Transverse colon (tissue), 4 donors: Measurements from ENCODE around the gene ASPG.

Source experiments
- POLR2A ChIP-seq: fragments of 450-650 bp; IDR thresholded peaks from one replicate; pipeline ENCODE4 v1.6.1; 2016; ENCODE audit warnings: antibody characterized with exemption, mild to moderate bottlenecking, moderate library complexity
- POLR2AphosphoS5 ChIP-seq, 3 donors: sonication (generic); formaldehyde crosslinking; IDR thresholded peaks; one replicate each; pipeline ENCODE4 v1.6.1; 2016; ENCODE audit warnings: antibody characterized with exemption in 3 of 3
- TF ChIP-seq, protein P1 (sequence below), 5 experiments: fragments of 200-600 bp in 3 of 5; fragments of 450-650 bp in 2 of 5; sonication (generic) in 3 of 5; IDR thresholded peaks; 1 replicate in 2 of 5; 2 replicates in 3 of 5; pipeline ENCODE4 v1.5.1; 2016 to 2017; ENCODE audit warnings: antibody characterized with exemption in 5 of 5, inconsistent platforms in 3 of 5, mild to moderate bottlenecking in 2 of 5, moderate library complexity in 1 of 5

GRCh38 chr14:104107611-104108569 is 22.4 kb downstream of the ASPG start:
- TF ChIP-seq, protein P1, sequence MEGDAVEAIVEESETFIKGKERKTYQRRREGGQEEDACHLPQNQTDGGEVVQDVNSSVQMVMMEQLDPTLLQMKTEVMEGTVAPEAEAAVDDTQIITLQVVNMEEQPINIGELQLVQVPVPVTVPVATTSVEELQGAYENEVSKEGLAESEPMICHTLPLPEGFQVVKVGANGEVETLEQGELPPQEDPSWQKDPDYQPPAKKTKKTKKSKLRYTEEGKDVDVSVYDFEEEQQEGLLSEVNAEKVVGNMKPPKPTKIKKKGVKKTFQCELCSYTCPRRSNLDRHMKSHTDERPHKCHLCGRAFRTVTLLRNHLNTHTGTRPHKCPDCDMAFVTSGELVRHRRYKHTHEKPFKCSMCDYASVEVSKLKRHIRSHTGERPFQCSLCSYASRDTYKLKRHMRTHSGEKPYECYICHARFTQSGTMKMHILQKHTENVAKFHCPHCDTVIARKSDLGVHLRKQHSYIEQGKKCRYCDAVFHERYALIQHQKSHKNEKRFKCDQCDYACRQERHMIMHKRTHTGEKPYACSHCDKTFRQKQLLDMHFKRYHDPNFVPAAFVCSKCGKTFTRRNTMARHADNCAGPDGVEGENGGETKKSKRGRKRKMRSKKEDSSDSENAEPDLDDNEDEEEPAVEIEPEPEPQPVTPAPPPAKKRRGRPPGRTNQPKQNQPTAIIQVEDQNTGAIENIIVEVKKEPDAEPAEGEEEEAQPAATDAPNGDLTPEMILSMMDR (IDR thresholded peaks at IDR 0.05), result peak in 1 of 5 experiments; percentile 4
- no peak for TF ChIP-seq POLR2AphosphoS5 (IDR thresholded peaks at IDR 0.05)
- no peak for TF ChIP-seq POLR2A
